ENCODE measurements around the gene TLE1. TPM values are rescaled to one million over a fixed set of nuclear protein-coding genes. Genes with fewer than 3 reads are reported as not detected.

The TLE1 gene
- total and polyA plus RNA-seq, 9 of the 15 experiments (the other 6 are each of a cell fraction or from before 2014, with no cell fraction given): 0.11 TPM; not detected in 8

DNA sequence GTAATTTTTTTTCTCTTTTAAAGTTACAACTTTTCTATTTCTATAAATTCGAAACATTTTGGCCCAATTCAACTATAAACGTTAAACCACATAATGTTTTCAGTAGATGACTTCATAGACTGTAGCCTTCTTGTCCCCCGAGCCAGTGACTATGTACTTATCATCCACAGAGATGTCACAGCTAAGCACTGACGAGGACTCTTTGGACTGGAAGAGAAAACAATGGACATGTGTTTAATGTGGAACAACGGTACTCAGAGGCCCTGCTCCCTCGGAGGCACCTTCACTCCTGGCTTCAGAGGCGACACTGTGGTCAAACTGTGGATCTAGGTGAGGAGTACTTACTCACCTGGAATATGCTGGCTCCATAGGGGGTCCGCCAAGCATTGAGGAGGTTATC is 105.2 kb downstream of the TLE1 start:
- intact Hi-C loops (cut with micrococcal nuclease): no loop called here
- 0% methylated on average over 5 of the region's 8 CpGs for WGBS (ENCODE audit: insufficient coverage, low coverage, missing lambda C conversion rate)
- H3K27ac ChIP-seq (ENCODE audit: extremely low read depth, low read depth, low read length): no peak overlapping the region
- no peak overlapping the region for H2AFZ ChIP-seq (ENCODE audit: low read depth, low read length)
- in situ Hi-C loops (cut with MboI): no loop called here
- no peak for FAIRE-seq
- ChIA-PET POLR2A (no interaction called here), CTCF (ENCODE audit: low intra/inter-chr PET ratio) (no interaction called here)
- no peaks in the 10 kb centered on the region for H3K36me3 ChIP-seq (ENCODE audit: control insufficient read depth, insufficient read depth, low read length)
- no peak overlapping the region for H3K4me3 ChIP-seq
- DNase-seq (ENCODE audit: extremely low read depth in 1 of 4, low spot score in 3 of 4): no peak
- H3K79me2 ChIP-seq (ENCODE audit: control insufficient read depth, insufficient read depth, low read length): no peaks in the 10 kb centered on the region
- H3K9me1 ChIP-seq (ENCODE audit: control insufficient read depth, insufficient read depth, low read length): no peaks in the 10 kb centered on the region
- ATAC-seq: no peak
- no peaks in the 10 kb centered on the region for H3K9me3 ChIP-seq (replicated peaks; ENCODE audit: control insufficient read depth, insufficient read depth, low read depth, low read length)
- H4K20me1 ChIP-seq (replicated peaks; ENCODE audit: control insufficient read depth, insufficient read depth, low read length): no peaks in the 10 kb centered on the region
- TF ChIP-seq HDAC6 (IDR thresholded peaks at IDR 0.05; ENCODE audit: low read depth, low read length): no peak
- TF ChIP-seq FOXA1 (IDR thresholded peaks at IDR 0.05; ENCODE audit: borderline replicate concordance): no peak
- no peak for TF ChIP-seq SRSF1 (IDR thresholded peaks at IDR 0.05; ENCODE audit: low read depth, low read length)
- TF ChIP-seq, protein P1, sequence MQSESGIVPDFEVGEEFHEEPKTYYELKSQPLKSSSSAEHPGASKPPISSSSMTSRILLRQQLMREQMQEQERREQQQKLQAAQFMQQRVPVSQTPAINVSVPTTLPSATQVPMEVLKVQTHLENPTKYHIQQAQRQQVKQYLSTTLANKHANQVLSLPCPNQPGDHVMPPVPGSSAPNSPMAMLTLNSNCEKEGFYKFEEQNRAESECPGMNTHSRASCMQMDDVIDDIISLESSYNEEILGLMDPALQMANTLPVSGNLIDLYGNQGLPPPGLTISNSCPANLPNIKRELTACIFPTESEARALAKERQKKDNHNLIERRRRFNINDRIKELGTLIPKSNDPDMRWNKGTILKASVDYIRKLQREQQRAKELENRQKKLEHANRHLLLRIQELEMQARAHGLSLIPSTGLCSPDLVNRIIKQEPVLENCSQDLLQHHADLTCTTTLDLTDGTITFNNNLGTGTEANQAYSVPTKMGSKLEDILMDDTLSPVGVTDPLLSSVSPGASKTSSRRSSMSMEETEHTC (IDR thresholded peaks at IDR 0.05): no peak
- TF ChIP-seq JUNB (CRISPR knock-in tag; conservative IDR thresholded peaks at IDR 0.05): no peak
- TF ChIP-seq KLF10 (CRISPR knock-in tag; IDR thresholded peaks at IDR 0.05): no peak
- no peak for TF ChIP-seq ZNF3 (CRISPR knock-in tag; IDR thresholded peaks at IDR 0.05)
- no peak for TF ChIP-seq ELF4 (CRISPR knock-in tag; IDR thresholded peaks at IDR 0.05)
- no peak for TF ChIP-seq ZNF764 (CRISPR knock-in tag; IDR thresholded peaks at IDR 0.05; ENCODE audit: low read depth)
- TF ChIP-seq ZNF23 (CRISPR knock-in tag; IDR thresholded peaks at IDR 0.05): no peak
- no peak for TF ChIP-seq CHD4 (IDR thresholded peaks at IDR 0.05; ENCODE audit: insufficient read depth, insufficient replicate concordance, low read depth, low read length, poor library complexity, severe bottlenecking)
- TF ChIP-seq RBM25 (IDR thresholded peaks at IDR 0.05; ENCODE audit: low read depth, low read length, severe bottlenecking): no peak
- no peak for TF ChIP-seq ZNF408 (CRISPR knock-in tag; IDR thresholded peaks at IDR 0.05; ENCODE audit: low read depth)
- no peak for TF ChIP-seq EZH2 (IDR thresholded peaks at IDR 0.05; ENCODE audit: borderline replicate concordance, low read depth, low read length)
- no peak for TF ChIP-seq ZBTB1 (CRISPR knock-in tag; IDR thresholded peaks at IDR 0.05; ENCODE audit: borderline replicate concordance, low read depth)
- no peak for TF ChIP-seq MBD2 (IDR thresholded peaks at IDR 0.05; ENCODE audit: borderline replicate concordance, low read depth)
- TF ChIP-seq, protein P2, sequence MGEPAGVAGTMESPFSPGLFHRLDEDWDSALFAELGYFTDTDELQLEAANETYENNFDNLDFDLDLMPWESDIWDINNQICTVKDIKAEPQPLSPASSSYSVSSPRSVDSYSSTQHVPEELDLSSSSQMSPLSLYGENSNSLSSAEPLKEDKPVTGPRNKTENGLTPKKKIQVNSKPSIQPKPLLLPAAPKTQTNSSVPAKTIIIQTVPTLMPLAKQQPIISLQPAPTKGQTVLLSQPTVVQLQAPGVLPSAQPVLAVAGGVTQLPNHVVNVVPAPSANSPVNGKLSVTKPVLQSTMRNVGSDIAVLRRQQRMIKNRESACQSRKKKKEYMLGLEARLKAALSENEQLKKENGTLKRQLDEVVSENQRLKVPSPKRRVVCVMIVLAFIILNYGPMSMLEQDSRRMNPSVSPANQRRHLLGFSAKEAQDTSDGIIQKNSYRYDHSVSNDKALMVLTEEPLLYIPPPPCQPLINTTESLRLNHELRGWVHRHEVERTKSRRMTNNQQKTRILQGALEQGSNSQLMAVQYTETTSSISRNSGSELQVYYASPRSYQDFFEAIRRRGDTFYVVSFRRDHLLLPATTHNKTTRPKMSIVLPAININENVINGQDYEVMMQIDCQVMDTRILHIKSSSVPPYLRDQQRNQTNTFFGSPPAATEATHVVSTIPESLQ (CRISPR knock-in tag; IDR thresholded peaks at IDR 0.05): no peak
- TF ChIP-seq KLF13 (tag; IDR thresholded peaks at IDR 0.05; ENCODE audit: borderline replicate concordance, low read depth): no peak
- TF ChIP-seq, protein P3, sequence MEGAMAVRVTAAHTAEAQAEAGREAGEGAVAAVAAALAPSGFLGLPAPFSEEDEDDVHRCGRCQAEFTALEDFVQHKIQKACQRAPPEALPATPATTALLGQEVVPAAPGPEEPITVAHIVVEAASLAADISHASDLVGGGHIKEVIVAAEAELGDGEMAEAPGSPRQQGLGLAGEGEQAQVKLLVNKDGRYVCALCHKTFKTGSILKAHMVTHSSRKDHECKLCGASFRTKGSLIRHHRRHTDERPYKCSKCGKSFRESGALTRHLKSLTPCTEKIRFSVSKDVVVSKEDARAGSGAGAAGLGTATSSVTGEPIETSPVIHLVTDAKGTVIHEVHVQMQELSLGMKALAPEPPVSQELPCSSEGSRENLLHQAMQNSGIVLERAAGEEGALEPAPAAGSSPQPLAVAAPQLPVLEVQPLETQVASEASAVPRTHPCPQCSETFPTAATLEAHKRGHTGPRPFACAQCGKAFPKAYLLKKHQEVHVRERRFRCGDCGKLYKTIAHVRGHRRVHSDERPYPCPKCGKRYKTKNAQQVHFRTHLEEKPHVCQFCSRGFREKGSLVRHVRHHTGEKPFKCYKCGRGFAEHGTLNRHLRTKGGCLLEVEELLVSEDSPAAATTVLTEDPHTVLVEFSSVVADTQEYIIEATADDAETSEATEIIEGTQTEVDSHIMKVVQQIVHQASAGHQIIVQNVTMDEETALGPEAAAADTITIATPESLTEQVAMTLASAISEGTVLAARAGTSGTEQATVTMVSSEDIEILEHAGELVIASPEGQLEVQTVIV (CRISPR knock-in tag; IDR thresholded peaks at IDR 0.05; ENCODE audit: borderline replicate concordance): no peak
- H3K9ac ChIP-seq (ENCODE audit: insufficient read depth in 1 of 2, low read depth in 2 of 2, low read length in 2 of 2): no peak overlapping the region
- H3K4me1 ChIP-seq (replicated peaks in 1 of 2; ENCODE audit: control insufficient read depth in 2 of 2, insufficient read depth in 2 of 2, low read length in 2 of 2): no peaks in the 10 kb centered on the region
- no peak overlapping the region for H3K4me2 ChIP-seq (ENCODE audit: insufficient read depth, low read length)
- BruUV-seq (replicated peaks): no TSS peak
- H3K27me3 ChIP-seq (ENCODE audit: control insufficient read depth in 2 of 2, insufficient read depth in 2 of 2, low read length in 2 of 2): no peaks in the 10 kb centered on the region
